CD4-positive, alpha-beta T cell treated with Interleukin-6 at 100 ng/mL for 8 hours (primary cell): ENCODE measurements around the gene GPAT3.
A peak's percentile ranks its signal among the peaks of the same experiment; 100 is the strongest.
"Not testable (repeated sequence)": the region's sequence is repeated elsewhere in the genome, so short reads cannot be mapped to it uniquely, and the experiment has no call there.

Experiments
- DNase-seq: peaks from one replicate; pipeline ENCODE4 v3.0.0-alpha.2; 2020; ENCODE audit warnings: mixed read lengths, low spot score

GPAT3 gene

DNA sequence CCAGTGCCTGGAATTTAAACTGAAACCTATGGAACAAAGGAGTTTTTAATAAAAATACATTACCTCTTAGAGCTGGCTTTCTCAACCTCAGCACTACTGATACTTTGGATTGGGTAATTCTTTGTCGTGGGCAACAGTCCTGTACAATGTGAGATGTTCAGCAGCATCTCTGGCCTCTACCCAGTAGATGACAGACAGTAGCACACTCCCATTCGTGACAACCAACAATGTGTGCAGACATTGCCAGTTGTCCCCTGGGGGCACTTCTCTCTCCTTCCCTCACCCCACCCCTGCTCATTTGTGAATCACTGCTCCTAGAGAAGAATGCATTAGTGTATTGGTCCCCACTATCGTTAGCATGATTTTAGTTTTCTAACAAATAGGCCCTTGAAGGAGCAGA lies 16.2 kb downstream of the GPAT3 start:
- DNase-seq, result no peak

DNA sequence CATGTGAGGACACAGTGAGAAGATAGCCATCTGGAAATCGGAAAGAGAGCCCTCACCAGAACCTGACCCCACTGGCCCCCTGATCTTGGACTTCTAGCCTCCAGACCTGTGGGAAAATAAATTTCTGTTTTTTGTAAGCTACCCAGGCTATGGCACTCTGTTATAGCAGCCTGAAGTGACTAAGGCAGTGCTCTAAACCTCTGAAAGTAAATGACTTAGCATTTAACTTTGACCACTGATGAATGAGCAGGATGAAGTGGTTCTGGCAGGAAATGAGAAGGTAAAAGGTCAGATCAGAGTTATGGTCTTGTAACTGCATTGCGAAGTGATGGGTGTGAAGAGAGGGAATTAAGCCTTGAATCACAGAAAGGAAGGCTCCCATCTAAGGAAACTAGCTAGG lies 17.0 kb downstream of the GPAT3 start:
- DNase-seq, result no peak

DNA sequence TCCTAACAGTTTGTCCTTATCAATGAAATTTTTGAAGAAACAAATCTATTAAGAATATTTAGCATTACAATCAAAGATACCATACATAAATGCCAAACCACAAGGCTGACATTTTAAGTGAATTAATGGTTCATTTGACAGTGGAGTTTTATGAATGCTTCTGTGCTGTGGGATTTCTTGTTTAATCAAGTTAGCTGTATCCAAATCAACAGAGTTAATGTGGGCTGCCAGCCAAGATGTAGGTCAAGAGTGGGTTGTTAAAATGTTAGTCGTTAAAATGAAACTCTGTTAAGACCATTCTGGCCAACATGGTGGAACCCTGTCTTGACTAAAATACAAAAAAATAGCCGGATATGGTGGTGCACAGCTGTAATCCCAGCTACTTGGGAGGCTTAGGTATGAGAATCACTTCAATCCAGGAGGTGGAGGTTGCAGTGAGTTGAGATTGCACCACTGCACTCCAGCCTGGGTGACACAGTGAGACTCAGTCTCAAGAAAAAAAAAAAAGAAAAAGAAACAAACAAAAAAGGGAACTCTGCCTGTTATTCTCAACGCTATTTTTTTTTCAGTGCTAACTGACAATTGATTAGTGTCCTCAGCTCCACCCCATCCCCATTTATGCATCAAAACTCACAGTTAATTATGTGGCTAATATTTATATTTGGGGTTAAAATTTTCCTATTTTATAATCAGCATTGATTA lies 20.2 kb downstream of the GPAT3 start:
- no peak for DNase-seq

DNA sequence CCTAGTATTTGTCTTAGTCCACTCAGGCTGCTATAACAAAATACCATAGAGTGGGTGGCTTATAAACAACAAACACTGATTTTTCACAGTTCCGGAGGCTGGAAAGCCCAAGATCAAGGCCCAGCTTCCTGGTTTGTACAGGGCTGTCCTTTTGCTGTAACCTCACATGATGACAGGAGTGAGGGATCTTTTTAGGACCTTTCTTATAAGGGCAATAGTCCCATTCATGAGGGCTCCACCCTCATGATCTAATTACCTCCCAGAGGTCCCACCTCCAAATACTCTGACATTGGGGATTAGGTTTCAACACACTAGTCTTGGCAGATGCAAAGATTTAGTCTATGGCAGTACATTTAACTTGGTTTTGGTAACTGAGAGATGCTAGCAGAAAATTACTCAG lies 20.9 kb downstream of the GPAT3 start:
- no peak for DNase-seq

DNA sequence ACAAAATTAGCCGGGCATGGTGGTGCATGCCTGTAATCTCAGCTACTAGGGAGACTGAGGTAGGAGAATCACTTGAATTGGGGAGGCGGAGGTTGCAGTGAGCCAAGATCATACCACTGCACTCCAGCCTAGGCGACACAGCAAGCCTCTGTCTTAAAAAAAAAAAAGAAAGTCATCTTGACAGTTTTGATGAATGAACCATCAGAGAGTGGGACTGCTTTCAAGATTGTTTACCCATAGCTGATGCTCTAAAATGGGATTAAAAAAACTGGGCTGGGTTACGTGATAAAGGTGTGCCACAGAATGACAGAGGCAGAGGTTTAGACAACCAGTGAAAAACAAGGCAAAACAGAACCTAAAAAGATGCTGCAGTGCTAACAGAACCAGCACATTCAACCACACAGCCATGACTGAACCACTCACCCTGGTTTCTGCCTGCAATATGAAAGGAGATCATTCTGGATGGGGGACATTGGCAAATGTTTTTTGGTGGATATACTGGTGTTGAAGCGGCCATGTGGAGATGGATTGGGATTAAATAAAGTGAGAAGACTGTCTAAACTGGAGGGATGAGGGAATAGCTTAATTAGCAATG lies 22.2 kb downstream of the GPAT3 start:
- no peak for DNase-seq

DNA sequence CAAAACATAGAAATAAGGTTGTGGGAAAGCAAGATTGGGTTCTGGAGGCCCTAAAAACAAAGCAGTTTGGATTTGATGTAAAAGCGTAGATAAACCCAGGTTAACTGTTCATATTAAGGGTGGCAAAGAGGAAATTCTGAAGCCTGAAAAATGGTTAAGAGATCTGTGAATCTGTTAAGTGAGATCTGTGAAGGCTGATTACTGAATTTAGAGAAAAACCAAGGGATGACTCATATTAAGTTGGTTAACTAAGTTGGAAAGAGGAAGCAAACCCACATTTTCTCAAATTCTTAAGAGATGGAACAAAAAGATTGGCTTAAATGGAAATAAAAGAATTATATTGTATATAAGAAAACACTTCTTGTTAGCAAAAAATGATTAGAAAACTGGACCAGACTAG lies 22.8 kb downstream of the GPAT3 start:
- no peak for DNase-seq

DNA sequence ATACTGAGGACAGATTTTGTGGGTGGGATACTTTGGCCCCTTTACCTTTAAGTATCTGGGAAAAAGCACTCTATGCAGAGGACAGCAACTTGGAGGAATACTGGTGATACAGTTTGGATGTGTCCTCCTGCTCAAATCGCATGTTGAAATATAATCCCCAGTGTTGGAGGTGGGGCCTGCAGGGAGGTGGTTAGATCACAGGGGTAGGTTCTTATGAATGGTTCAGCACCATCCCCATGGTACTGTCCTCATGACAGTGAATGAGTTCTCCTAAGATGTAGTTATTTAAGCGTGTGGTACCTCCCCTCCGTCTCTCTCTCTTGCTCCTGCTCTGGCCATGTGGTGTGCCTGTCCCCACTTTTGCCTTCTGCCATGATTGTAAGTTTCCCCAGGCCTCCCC lies 24.6 kb downstream of the GPAT3 start:
- DNase-seq, result no peak

DNA sequence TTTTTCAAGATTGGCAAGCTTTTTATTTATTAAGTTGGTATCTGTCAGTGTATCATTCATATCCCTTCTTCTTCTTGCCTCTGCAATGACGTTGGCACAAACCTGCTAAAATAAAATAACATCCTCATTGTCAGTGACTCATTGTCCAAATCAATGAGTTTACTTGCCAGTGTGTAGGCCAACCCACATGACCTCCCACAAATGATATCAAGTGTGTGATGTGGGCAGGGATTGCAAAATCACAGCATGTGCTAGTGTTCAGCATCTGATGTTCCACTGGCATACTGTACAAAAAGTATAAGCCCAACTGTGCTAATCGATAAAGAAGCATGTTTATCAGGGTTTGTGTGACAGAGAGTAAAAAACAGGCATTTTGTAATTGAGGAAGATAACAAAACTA lies 25.5 kb downstream of the GPAT3 start:
- peak; percentile 13 for DNase-seq

DNA sequence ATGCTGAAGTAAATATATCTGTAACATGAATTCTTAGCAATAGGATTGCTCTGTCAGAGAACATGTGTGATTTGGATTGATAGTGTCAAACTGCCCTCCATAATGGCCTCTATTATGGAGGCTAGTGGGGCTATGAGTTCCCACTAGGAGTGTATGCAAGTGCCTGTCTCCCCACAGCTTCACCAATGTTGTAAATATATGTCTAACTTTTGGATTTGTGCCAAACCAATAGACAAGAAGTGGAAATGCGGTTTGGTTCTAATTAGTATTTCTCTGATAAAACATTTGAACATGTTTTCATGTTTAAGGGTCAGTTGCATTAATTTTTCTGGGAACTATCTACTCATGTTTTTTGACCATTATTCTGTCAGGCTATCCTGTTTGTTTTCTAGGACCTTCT lies 28.1 kb downstream of the GPAT3 start:
- no peak for DNase-seq

DNA sequence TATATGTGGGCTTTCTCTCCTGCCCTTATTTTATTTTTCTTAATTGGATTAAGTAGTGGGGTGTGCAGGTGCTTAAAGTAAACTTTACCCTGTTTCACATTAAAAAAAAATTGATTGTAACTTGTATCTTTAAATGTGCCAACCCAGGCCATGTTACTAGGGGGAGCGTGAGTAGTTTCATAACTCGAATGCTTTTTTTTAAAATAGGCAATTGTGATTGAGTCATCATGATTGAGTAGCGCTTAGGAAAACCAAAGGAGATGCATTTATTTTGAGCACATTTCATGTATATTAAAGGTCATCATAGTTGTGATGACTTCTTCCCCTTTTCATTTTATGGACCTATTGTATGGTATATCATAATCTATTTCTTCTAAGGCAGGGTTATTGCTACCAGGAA lies 32.2 kb downstream of the GPAT3 start:
- no peak for DNase-seq

DNA sequence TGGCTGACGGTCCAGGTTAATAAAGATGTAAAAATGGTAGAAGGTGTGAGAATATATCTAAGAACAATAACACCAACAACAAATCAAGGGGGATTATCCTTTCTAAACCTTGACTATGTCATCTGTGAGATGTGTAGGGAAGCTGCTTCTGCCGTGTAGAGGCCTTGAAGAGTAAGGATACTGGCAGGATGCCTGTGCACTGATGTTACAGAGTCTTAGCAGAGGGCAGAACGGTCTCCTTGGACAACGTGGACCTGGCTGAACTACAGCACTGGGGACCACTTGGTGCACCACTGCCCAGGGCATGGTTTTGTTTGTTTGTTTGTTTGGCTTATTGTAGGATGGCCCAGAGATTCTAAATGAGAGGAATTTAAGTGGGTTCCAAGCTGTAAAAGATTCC lies 33.5 kb downstream of the GPAT3 start:
- DNase-seq, result no peak

DNA sequence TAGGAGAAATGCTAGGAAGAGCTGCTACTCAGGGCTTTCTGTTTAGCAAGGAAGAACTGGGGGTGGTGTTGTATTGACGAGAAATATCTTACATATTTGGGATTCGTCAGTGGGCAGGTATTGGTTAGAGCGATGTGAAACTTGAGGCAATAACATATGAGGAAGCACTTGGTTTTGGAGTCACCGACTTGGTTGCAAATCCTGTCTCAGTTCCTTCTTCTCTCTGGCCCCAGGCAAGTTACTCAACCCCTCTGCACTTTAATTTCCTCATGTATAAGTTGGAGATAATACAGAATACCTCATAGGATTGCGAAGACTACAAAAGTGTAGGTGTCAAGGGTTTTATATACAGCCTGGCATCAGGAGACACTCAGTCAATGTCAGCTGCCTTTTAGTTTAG lies 34.1 kb downstream of the GPAT3 start:
- DNase-seq, result no peak

DNA sequence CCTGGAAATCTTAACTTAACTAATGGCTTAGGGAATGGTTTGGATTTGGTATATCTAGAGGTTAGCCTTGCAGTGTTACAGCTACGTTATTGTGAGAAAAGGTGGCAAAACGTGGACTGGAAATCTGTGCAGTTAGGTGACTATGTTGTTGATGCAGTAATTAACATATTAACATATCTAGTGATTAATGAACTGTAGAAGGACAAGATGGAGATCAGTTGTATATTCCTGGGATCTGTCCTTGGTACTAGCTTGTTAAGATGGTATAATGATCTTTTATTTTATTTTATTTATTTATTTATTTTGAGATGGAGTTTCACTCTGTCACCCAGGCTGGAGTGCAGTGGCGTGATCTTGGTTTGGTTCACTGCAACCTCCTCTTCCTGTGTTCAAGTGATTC lies 36.9 kb downstream of the GPAT3 start:
- no peak for DNase-seq

DNA sequence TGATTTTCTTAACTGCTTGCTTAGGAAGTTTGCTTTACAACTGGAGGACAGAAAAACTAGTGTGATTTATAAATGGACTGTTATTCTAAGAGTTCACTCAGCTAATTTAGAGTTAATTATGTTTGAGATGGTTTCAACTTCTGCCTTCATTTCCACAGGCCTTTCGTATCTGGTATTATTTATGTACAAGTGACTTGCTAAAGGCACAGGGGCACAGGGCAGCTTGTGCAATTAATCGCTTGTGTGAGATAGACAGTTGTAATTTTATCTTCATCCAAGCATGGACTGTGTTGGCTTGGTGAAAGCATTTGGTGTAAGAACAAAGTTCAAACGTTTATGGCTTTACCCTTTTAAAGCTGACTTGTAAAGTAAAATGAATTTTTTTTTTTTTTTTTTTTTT lies 38.3 kb downstream of the GPAT3 start:
- no peak for DNase-seq

DNA sequence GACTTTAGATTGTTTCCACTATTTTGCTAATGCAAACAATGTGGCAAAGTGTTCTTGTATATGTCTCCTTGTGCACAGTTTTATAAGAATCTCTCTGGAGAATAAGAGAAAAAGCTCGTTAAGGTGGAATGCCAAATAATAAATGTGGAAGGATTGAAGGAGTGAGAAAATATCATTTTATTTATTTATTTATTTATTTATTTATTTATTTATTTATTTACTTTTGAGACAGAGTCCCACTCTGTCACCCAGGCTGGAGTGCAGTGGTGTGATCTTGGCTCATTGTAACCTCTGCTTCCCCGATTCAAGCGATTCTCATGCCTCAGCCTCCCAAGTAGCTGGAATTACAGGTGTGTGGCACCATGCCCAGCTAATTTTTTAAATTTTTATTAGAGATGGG lies 40.3 kb downstream of the GPAT3 start:
- DNase-seq, result not testable (repeated sequence)

DNA sequence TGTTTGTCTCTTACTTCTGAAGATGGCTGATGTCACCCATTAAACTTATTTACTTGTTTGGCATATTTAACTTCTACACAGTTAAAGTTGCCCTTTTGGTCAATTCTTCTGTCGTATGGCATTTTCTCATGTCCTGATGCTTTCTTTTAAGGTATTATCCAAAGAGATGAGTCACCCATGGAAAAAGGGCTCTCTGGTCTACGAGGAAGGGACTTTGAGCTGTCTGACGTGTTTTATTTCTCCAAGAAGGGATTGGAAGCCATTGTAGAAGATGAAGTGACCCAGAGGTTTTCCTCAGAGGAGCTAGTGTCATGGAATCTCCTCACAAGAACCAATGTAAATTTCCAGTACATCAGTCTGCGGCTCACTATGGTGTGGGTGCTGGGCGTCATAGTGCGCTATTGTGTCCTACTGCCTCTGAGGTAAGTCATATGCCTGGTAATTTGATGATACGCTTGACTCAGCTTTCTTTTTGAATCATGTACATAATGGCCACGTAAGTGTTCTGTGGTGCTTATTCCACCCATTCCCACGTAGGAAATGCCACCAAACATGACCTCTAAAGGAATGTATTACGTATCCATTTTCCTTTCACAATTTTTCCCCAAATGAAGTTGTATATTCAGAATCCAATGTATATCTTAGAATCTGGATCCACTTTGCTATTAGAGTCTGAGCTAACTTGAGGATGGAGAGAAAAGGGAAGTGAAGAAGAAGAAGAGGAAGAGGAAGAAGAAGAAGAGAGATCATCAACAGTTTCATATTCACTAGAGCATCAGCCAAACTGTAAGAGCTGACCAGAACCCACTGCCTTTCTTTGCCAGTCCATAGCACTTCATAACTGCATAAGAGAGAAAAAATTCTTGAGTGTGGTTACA lies 45.7 kb downstream of the GPAT3 start:
- no peak for DNase-seq

DNA sequence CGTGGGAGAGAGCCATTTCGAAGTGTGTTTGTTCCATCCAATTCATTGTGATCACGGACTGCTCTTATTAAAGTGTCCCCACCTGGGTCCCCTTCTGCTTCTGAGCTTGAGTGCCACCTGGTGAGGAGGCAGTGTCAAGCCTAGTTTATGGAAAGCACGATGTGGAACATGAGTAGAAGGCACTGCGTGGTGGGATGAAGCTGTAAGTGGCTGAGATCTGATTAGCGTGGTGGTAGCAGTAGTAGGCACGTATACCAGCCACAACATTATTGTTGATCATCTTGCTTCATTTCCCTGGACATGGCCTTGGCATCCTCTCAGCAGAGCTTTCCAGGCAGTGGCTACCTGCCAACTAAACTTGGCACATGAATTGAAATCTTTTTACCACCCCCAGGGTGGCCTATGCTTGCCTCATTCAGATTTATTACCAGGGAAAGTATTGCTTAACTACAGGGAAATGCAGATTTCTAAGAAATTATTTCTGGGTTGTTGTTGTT lies 46.4 kb downstream of the GPAT3 start:
- no peak for DNase-seq

DNA sequence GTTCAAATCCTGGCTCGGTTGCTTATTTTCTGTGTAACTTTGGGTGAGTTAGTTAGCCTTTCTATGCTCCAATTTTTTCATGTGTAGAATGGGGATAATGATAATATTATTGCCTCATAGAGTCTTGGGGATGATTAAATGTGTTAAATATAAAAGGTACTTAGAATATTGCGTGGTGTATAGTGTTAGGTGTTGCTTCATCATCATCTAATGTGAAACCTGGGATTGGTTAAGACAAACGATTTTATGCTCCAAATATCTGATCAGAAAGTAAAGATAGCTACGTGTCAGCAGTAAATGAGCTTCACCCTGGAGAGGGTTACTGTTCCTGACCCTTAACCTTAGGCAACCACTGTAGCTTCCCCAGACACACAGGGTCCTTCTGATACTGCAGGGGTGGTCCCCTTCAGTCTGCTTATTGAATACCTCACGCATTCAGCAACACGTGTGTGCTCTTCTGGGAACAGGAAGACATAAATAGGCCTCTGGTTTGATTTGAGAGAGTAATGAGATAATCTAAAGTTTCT lies 50.1 kb downstream of the GPAT3 start:
- DNase-seq, result no peak

DNA sequence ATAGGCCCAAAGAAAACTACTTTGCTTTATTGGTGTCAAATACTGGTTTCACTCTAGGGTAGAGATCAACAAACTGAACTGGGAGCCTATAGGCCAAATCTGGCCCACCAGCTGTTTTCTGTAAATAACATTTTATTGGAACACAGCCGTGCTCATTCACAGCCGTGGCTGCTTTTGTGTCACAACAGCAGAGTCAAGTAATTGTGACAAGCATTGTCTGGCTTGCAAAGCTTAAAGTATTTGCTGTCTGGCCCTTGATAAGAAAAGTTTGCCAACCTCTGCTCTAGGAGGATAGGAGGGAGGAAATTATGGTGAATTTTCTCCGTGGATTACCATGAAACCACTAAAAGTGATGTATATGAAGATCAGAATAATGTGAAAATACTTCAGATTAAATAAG lies 53.4 kb downstream of the GPAT3 start:
- DNase-seq, result no peak

DNA sequence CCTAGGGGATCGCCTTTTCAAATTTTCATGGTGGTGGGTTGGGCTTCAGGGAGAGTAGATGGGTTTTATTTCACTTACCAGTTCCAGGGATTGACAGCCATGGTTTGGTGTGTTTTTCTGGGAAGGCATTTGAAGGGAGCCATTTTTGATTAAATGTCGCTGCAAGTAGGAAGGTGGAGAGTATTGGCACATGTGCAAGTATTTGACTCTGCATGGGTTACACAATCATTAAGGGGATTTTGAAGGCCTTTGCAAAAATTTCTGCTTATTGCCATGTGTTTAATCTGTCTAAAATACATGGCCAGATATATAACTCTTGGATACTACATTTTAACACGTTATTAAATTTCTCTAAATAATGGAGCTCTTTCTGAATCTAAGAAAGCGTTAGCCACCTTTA lies 55.1 kb downstream of the GPAT3 start:
- DNase-seq, result no peak

DNA sequence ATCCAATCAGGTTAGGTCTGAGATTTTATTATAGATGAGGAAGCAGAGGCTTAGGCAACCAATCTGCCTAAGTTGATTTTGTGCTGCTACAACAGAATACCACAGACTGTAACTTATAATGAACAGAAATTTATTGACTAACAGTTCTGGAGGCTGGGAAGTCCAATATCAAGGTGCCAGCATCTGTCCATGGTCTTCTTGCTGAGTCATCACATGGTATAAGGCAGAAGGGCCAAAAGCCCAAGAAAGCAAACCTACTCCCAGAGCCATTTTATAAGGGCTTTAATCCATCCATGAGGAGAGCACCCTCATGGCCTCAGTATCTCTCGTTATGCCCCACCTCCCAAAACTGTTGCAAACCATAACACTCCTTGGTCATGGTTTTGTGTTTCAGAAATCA lies 55.8 kb downstream of the GPAT3 start:
- DNase-seq, result no peak

DNA sequence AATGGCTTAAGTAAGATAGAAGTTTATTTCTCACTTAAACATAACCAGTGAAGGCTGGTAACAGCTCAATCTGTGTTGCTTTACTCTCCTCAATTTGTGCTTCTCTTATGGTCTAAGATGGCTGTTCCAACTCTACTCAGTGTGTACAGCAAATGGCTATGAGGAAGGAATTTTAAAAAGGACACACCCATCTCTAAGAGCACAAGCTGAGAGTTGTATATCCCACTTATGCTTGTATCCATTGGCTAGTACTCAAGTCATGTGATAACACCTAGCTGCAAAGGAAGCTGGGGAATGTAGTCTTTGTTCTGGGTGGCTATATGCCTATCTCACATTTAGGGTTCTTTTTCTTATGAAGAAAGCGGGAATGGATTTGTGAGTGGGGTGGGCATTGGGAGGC lies 63.3 kb downstream of the GPAT3 start:
- DNase-seq, result no peak

DNA sequence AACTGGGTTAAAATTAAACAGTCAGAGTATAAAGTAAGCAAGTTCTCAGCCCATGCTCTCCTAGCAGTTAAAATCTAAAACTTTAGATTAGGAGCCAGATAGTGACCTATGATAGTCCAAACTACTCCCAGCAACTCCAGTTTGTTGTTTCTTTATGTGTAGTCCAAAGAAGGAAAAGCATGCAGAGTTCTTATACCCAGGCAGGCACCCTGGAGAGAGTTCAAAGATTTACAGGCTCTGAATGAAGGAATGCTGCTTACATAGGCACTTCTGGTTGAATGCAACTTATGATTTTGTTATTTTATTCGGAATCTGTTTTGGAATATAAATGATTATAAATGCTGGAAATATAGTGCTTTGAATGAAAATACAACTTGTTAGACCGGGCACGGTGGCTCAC lies 67.2 kb downstream of the GPAT3 start:
- DNase-seq, result no peak
